K562 (cell line): ENCODE data around the gene C4orf17. TPM values are rescaled to one million over a fixed set of nuclear protein-coding genes. Genes with fewer than 3 reads are reported as not detected.

Source experiments
- ATAC-seq: fragments of 200-7000 bp; cut with Tn5 transposase; 3 replicates; pipeline ENCODE4 v1.9.1; 2020; ENCODE audit warnings: moderate library complexity
- BruUV-seq: library from RNA; stranded (reverse); fragments of 400-500 nt; replicated peaks from 2 replicates; lab custom pipeline; 2021; lab: Mats Ljungman, UMichigan
- CTCF ChIA-PET: fragments of 300-600 bp; formaldehyde crosslinking; extraction: SDS; loops from one replicate; lab custom pipeline; 2021; ENCODE audit warnings: low intra/inter-chr PET ratio; lab: Yijun Ruan, JAX
- POLR2A ChIA-PET: fragments of 300-600, 350-650 bp; sonication (Branson Sonifier 250); formaldehyde crosslinking; extraction: SDS; loops from one replicate; lab custom pipeline; 2021; ENCODE audit warnings: antibody characterized with exemption, inconsistent platforms; lab: Yijun Ruan, JAX
- DNase-seq, 4 experiments: peaks; one replicate each; pipeline versions ENCODE4 v3.0.0 to v3.0.0-alpha.2; 2011 to 2018; ENCODE audit warnings: low spot score in 3 of 4, mixed read lengths in 3 of 4; ENCODE audit errors: extremely low read depth in 1 of 4
- FAIRE-seq: peaks from 2 replicates; lab custom pipeline; 2011; peaks lifted over from hg19 to GRCh38; lab: Jason Lieb, UNC
- H2AFZ ChIP-seq: 2 replicates; pipeline ENCODE4 v1.6.0; 2011; ENCODE audit warnings: low read depth, low read length, control low read depth, inconsistent platforms
- H3K27ac ChIP-seq: fragments of 200-600 bp; 3 replicates; pipeline ENCODE4 v1.8.0; 2011; ENCODE audit warnings: low read depth, mild to moderate bottlenecking, control low read depth, inconsistent platforms, low read length, moderate library complexity, mixed read lengths; ENCODE audit errors: extremely low read depth
- H3K27me3 ChIP-seq, 2 experiments: fragments of 300-600 bp in 1 of 2; 2 replicates in 1 of 2; 3 replicates in 1 of 2; pipeline versions ENCODE4 v1.6.0 to v1.8.0; 2011; ENCODE audit warnings: inconsistent platforms in 2 of 2, low read length in 2 of 2, mild to moderate bottlenecking in 1 of 2, mixed read lengths in 1 of 2, moderate library complexity in 1 of 2; ENCODE audit not compliant: control insufficient read depth in 2 of 2, insufficient read depth in 2 of 2
- H3K36me3 ChIP-seq: fragments of 300-600 bp; 3 replicates; pipeline ENCODE4 v1.8.0; 2011; ENCODE audit warnings: mild to moderate bottlenecking, low read length, inconsistent platforms; ENCODE audit not compliant: control insufficient read depth, insufficient read depth
- H3K4me1 ChIP-seq, 2 experiments: fragments of 200-600 bp in 1 of 2; replicated peaks in 1 of 2; 2 replicates in 1 of 2; 3 replicates in 1 of 2; pipeline versions ENCODE4 v1.5.1 to v1.8.0; 2011; ENCODE audit warnings: inconsistent platforms in 2 of 2, low read length in 2 of 2, mild to moderate bottlenecking in 1 of 2, mixed read lengths in 1 of 2, moderate library complexity in 1 of 2; ENCODE audit not compliant: control insufficient read depth in 2 of 2, insufficient read depth in 2 of 2
- H3K4me2 ChIP-seq: 2 replicates; pipeline ENCODE4 v1.6.1; 2011; ENCODE audit warnings: low read length, control low read depth, inconsistent platforms, mixed read lengths; ENCODE audit not compliant: insufficient read depth
- H3K4me3 ChIP-seq: fragments of 200-600 bp; sonication (generic), shearing (Covaris generic); 2 replicates; pipeline ENCODE4 v1.5.1; 2016; ENCODE audit warnings: control low read depth, inconsistent platforms
- H3K79me2 ChIP-seq: fragments of 200-600 bp; 3 replicates; pipeline ENCODE4 v1.8.0; 2011; ENCODE audit warnings: low read length, inconsistent platforms; ENCODE audit not compliant: control insufficient read depth, insufficient read depth
- H3K9ac ChIP-seq, 2 experiments: 2 replicates each; pipeline versions ENCODE4 v1.6.0 to v1.6.1; 2011; ENCODE audit warnings: low read depth in 2 of 2, low read length in 2 of 2, control low read depth in 1 of 2, inconsistent platforms in 1 of 2, mild to moderate bottlenecking in 1 of 2, mixed read lengths in 1 of 2; ENCODE audit not compliant: insufficient read depth in 1 of 2
- H3K9me1 ChIP-seq: one replicate; pipeline ENCODE4 v1.6.0; 2011; ENCODE audit warnings: inconsistent platforms, mild to moderate bottlenecking, low read length, moderate library complexity; ENCODE audit not compliant: control insufficient read depth, insufficient read depth
- H3K9me3 ChIP-seq: replicated peaks from 2 replicates; pipeline ENCODE4 v1.5.1; 2011; ENCODE audit warnings: low read depth, low read length, inconsistent platforms; ENCODE audit not compliant: control insufficient read depth, insufficient read depth
- H4K20me1 ChIP-seq: replicated peaks from 2 replicates; pipeline ENCODE4 v1.6.1; 2011; ENCODE audit warnings: low read length, inconsistent platforms, mixed read lengths; ENCODE audit not compliant: control insufficient read depth, insufficient read depth
- ASH1L ChIP-seq: fragments of 450-650 bp; IDR thresholded peaks from 2 replicates; pipeline ENCODE4 v1.6.1; 2018; ENCODE audit warnings: borderline replicate concordance, mild to moderate bottlenecking, low read depth; ENCODE audit not compliant: partially characterized antibody
- CEBPG ChIP-seq, 3 experiments: fragments of 200-800 bp in 1 of 3; sonication (Bioruptor generic) in 1 of 3; sonication (generic) in 1 of 3; formaldehyde crosslinking in 1 of 3; IDR thresholded peaks in 2 of 3; conservative IDR thresholded peaks in 1 of 3; 2 replicates each; pipeline versions ENCODE4 v1.6.1 to v1.8.0; 2016 to 2022; ENCODE audit warnings: missing compliant biosample characterization in 2 of 3, missing genetic modification characterization in 2 of 3, mild to moderate bottlenecking in 1 of 3, missing genetic modification reagents in 1 of 3
- FOXK2 ChIP-seq, 2 experiments: fragments of 450-650 bp; IDR thresholded peaks in 1 of 2; conservative IDR thresholded peaks in 1 of 2; 2 replicates each; pipeline ENCODE4 v1.6.1; 2016; ENCODE audit warnings: low read depth in 2 of 2, mild to moderate bottlenecking in 1 of 2
- JUND ChIP-seq, 2 experiments: IDR thresholded peaks; 2 replicates in 1 of 2; 3 replicates in 1 of 2; pipeline ENCODE4 v1.6.1; 2011; ENCODE audit warnings: borderline replicate concordance in 2 of 2, low read depth in 2 of 2, low read length in 2 of 2, improper control_type of control experiment in 1 of 2, missing biosample characterization in 1 of 2, missing genetic modification characterization in 1 of 2, missing genetic modification reagents in 1 of 2
- MAZ ChIP-seq, 2 experiments: fragments of 450-650 bp in 1 of 2; sonication (generic) in 1 of 2; formaldehyde crosslinking; IDR thresholded peaks in 1 of 2; conservative IDR thresholded peaks in 1 of 2; 2 replicates each; pipeline versions ENCODE4 v1.4.0 to v1.5.0; 2020; ENCODE audit warnings: mild to moderate bottlenecking in 1 of 2, missing genetic modification reagents in 1 of 2
- RBM17 ChIP-seq: fragments of 200-400 bp; formaldehyde crosslinking; IDR thresholded peaks from 2 replicates; pipeline ENCODE4 v1.6.1; 2017; ENCODE audit warnings: low read depth, mild to moderate bottlenecking, low read length, borderline replicate concordance
- SIN3B ChIP-seq: fragments of 450-650 bp; IDR thresholded peaks from 2 replicates; pipeline ENCODE4 v1.6.1; 2017; ENCODE audit warnings: low read depth, mild to moderate bottlenecking, moderate library complexity
- TEAD4 ChIP-seq, 2 experiments: sonication (generic) in 1 of 2; formaldehyde crosslinking in 1 of 2; IDR thresholded peaks; 2 replicates each; pipeline versions ENCODE4 v1.6.1 to v1.8.0; 2012 to 2022; ENCODE audit warnings: borderline replicate concordance in 1 of 2, inconsistent platforms in 1 of 2, low read length in 1 of 2, mild to moderate bottlenecking in 1 of 2, missing genetic modification reagents in 1 of 2
- ZNF586 ChIP-seq: fragments of 450-650 bp; formaldehyde crosslinking; conservative IDR thresholded peaks from 2 replicates; pipeline ENCODE4 v1.4.0; 2020; ENCODE audit warnings: mild to moderate bottlenecking, moderate library complexity
- WGBS: fragments of 100-300 bp; shearing (Covaris generic); methylation state at CpG from one replicate; pipeline ENCODE4 v1.1.6; 2016; ENCODE audit warnings: low coverage, mixed read lengths; ENCODE audit not compliant: insufficient coverage; ENCODE audit errors: missing lambda C conversion rate; 5-methylcytosine and 5-hydroxymethylcytosine counted together
- in situ Hi-C: fragments of 300-500 bp; cut with MboI; formaldehyde crosslinking; loops from 4 replicates; pipeline ENCODE4 v1.15.0; 2018; ENCODE audit warnings: inconsistent platforms, mixed read lengths
- intact Hi-C: fragments of 100-400 bp; cut with micrococcal nuclease; formaldehyde crosslinking; loops from 2 replicates; pipeline ENCODE4 v1.14.2; 2022
- polyA plus RNA-seq, 8 experiments: library from polyadenylated mRNA; depleted of rRNA in 4 of 8; stranded (reverse) in 5 of 8; unstranded in 3 of 8; fragments of >200 nt; fragmentation: Nextera tagmentation in 2 of 8; fragmentation: Illumina TruSeq in 1 of 8; extraction: Ambion mirVana in 2 of 8; extraction: Trizol in 1 of 8; gene quantifications; 2 replicates each; pipeline versions ENCODE4 v1.2.1 to v1.2.3, GENCODE V29; 2011 to 2014; ENCODE audit warnings: inconsistent platforms in 1 of 8, missing spikeins in 1 of 8
- total RNA-seq, 7 experiments: library from RNA; depleted of rRNA in 6 of 7; stranded (reverse); fragments of >200 nt in 6 of 7; fragmentation: Illumina TruSeq in 2 of 7; extraction: Trizol in 2 of 7; gene quantifications; 2 replicates each; pipeline versions ENCODE4 v1.2.1 to v1.2.3, GENCODE V29; 2011 to 2021; ENCODE audit warnings: low replicate concordance in 1 of 7
- TF ChIP-seq, protein P1 (sequence below): fragments of 450-650 bp; formaldehyde crosslinking; IDR thresholded peaks from 2 replicates; pipeline ENCODE4 v1.4.0; 2022; ENCODE audit warnings: mild to moderate bottlenecking, moderate library complexity
- TF ChIP-seq, protein P2 (sequence below): fragments of 450-650 bp; IDR thresholded peaks from 2 replicates; pipeline ENCODE4 v1.7.1; 2018; ENCODE audit warnings: mild to moderate bottlenecking, low read depth; ENCODE audit not compliant: partially characterized antibody

C4orf17 gene
- total and polyA plus RNA-seq, 9 of the 15 experiments (the other 6 are each of a cell fraction or from before 2014, with no cell fraction given) = not detected

DNA sequence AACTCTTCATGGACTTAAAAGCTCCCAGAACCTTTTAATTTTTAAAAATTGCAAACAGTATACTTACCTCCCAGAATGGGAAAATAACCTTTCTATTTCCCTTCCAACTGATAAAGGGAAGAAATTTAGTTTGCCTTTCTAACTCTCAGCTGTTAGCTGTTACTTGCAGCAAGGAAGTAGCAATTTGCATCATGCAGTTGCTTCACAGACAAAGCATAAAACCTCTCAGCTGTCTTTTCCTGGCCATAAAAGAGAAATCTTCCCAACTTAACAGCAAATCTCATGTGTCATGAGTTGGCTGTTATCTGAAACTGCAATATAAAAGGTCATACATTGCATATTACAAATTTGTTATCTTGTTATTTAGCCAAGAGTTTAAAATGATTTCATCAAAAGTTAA lies 18.4 kb downstream of the C4orf17 start:
- BruUV-seq = no TSS peak
- ChIA-PET CTCF (no interaction called here), POLR2A (no interaction called here)
- intact Hi-C loops = no loop called here
- H3K4me3 ChIP-seq = no peak overlapping the region
- H3K79me2 ChIP-seq = no peaks in the 10 kb centered on the region
- no peak for DNase-seq
- no peaks in the 10 kb centered on the region for H3K9me3 ChIP-seq
- H3K4me1 ChIP-seq = no peaks in the 10 kb centered on the region
- TF ChIP-seq, protein P1, sequence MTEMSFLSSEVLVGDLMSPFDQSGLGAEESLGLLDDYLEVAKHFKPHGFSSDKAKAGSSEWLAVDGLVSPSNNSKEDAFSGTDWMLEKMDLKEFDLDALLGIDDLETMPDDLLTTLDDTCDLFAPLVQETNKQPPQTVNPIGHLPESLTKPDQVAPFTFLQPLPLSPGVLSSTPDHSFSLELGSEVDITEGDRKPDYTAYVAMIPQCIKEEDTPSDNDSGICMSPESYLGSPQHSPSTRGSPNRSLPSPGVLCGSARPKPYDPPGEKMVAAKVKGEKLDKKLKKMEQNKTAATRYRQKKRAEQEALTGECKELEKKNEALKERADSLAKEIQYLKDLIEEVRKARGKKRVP = peak; percentile 72; the same call in 1 of the 2 replicates
- TF ChIP-seq SIN3B (no peak), ZNF586 (no peak), CEBPG (CRISPR knock-in tag; IDR thresholded peaks at IDR 0.05) (no peak), CEBPG (tag; conservative IDR thresholded peaks at IDR 0.05 in 1 of 2, IDR thresholded peaks at IDR 0.05 in 1 of 2) (peak; percentile 75 to 83)
- H3K27ac ChIP-seq = no peak overlapping the region
- H2AFZ ChIP-seq = no peak overlapping the region
- no peak overlapping the region for H3K4me2 ChIP-seq
- no peaks in the 10 kb centered on the region for H3K36me3 ChIP-seq
- no peaks in the 10 kb centered on the region for H3K9me1 ChIP-seq
- no peak for FAIRE-seq
- in situ Hi-C loops = no loop called here
- H3K9ac ChIP-seq = no peak overlapping the region
- H3K27me3 ChIP-seq = 0 out of 5 replicates have a peak, but pooled peaks cover 0 to 3% of the 10 kb centered on the region in 2 experiments
- H4K20me1 ChIP-seq = no peaks in the 10 kb centered on the region
- no peak for ATAC-seq

DNA sequence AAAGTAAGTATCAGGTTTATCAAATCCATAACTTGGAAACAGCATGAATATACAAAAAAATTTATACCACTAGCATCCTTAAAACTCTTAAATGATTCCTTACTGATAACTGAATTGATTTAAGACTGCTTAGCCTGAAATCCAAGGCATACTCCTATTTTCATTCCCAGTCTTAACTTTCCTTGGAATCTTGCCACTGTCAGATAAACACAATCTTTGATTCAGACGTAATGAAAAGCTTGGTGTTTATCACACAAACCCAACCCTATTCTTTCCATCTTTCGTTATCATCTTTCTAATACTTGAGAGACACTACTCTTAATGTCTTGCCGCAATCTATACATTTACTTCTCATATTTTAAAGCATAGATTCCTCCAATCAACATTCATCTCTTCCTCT lies 19.1 kb downstream of the C4orf17 start:
- intact Hi-C loops = no loop called here
- no peaks in the 10 kb centered on the region for H3K36me3 ChIP-seq
- no peak overlapping the region for H3K4me2 ChIP-seq
- 10% methylated on average over 3 of the region's 3 CpGs for WGBS
- no TSS peak for BruUV-seq
- no peak for FAIRE-seq
- ChIA-PET CTCF (no interaction called here), POLR2A (no interaction called here)
- no peak for ATAC-seq
- no peaks in the 10 kb centered on the region for H3K9me3 ChIP-seq
- H3K4me3 ChIP-seq = no peak overlapping the region
- no peaks in the 10 kb centered on the region for H3K9me1 ChIP-seq
- H3K4me1 ChIP-seq = no peaks in the 10 kb centered on the region
- 0 out of 5 replicates have a peak, but pooled peaks cover 0 to 3% of the 10 kb centered on the region in 2 experiments for H3K27me3 ChIP-seq
- in situ Hi-C loops = no loop called here
- no peak for DNase-seq
- H3K9ac ChIP-seq = no peak overlapping the region
- no peak overlapping the region for H3K27ac ChIP-seq
- no peak overlapping the region for H2AFZ ChIP-seq
- no peaks in the 10 kb centered on the region for H4K20me1 ChIP-seq
- H3K79me2 ChIP-seq = no peaks in the 10 kb centered on the region
- no peak for TF ChIP-seq MAZ (CRISPR knock-in tag; conservative IDR thresholded peaks at IDR 0.05 in 1 of 2, IDR thresholded peaks at IDR 0.05 in 1 of 2)
- TF ChIP-seq JUND (IDR thresholded peaks at IDR 0.05; ENCODE audit: borderline replicate concordance, low read depth, low read length) = no peak
- no peak for TF ChIP-seq JUND (tag; IDR thresholded peaks at IDR 0.05; ENCODE audit: borderline replicate concordance, low read depth, low read length)
- TF ChIP-seq, protein P2, sequence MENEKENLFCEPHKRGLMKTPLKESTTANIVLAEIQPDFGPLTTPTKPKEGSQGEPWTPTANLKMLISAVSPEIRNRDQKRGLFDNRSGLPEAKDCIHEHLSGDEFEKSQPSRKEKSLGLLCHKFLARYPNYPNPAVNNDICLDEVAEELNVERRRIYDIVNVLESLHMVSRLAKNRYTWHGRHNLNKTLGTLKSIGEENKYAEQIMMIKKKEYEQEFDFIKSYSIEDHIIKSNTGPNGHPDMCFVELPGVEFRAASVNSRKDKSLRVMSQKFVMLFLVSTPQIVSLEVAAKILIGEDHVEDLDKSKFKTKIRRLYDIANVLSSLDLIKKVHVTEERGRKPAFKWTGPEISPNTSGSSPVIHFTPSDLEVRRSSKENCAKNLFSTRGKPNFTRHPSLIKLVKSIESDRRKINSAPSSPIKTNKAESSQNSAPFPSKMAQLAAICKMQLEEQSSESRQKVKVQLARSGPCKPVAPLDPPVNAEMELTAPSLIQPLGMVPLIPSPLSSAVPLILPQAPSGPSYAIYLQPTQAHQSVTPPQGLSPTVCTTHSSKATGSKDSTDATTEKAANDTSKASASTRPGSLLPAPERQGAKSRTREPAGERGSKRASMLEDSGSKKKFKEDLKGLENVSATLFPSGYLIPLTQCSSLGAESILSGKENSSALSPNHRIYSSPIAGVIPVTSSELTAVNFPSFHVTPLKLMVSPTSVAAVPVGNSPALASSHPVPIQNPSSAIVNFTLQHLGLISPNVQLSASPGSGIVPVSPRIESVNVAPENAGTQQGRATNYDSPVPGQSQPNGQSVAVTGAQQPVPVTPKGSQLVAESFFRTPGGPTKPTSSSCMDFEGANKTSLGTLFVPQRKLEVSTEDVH = no peak
- TF ChIP-seq TEAD4 (IDR thresholded peaks at IDR 0.05; ENCODE audit: low read length) = no peak
- TF ChIP-seq TEAD4 (CRISPR knock-in tag; IDR thresholded peaks at IDR 0.05; ENCODE audit: borderline replicate concordance) = no peak
- no peak for TF ChIP-seq ASH1L
- TF ChIP-seq FOXK2 (conservative IDR thresholded peaks at IDR 0.05 in 1 of 2, IDR thresholded peaks at IDR 0.05 in 1 of 2; ENCODE audit: low read depth in 2 of 2) = no peak
- no peak for TF ChIP-seq RBM17
